Smooth muscle cell (in vitro differentiated cells): Measurements from ENCODE around the gene TKFC. TPM values are rescaled to one million over a fixed set of nuclear protein-coding genes. Genes with fewer than 3 reads are reported as not detected.

Experiments used
- DNase-seq: peaks from one replicate; lab custom pipeline; 2025; ENCODE audit not compliant: unreplicated experiment; lab: John Stamatoyannopoulos, UW
- H2AFZ ChIP-seq: fragments of 200-600 bp; sonication (generic); 2 replicates; pipeline ENCODE4 v1.6.0; 2016; ENCODE audit warnings: antibody characterized with exemption, low read depth, mild to moderate bottlenecking
- H3F3A ChIP-seq: fragments of 200-600 bp; sonication (generic); 2 replicates; pipeline ENCODE4 v1.6.0; 2017; ENCODE audit warnings: antibody characterized with exemption, low read depth
- H3K27ac ChIP-seq: fragments of 200-600 bp; sonication (generic); 2 replicates; pipeline ENCODE4 v1.5.1; 2016; ENCODE audit warnings: low read depth, mild to moderate bottlenecking
- H3K27me3 ChIP-seq: fragments of 200-600 bp; sonication (generic); 2 replicates; pipeline ENCODE4 v1.6.1; 2016; ENCODE audit warnings: low read depth, mild to moderate bottlenecking
- H3K36me3 ChIP-seq: fragments of 200-600 bp; sonication (generic); 2 replicates; pipeline ENCODE4 v1.5.1; 2016; ENCODE audit warnings: low read depth
- H3K4me1 ChIP-seq: fragments of 200-600 bp; sonication (generic); 2 replicates; pipeline ENCODE4 v1.5.1; 2016; ENCODE audit warnings: low read depth
- H3K4me2 ChIP-seq: fragments of 200-600 bp; sonication (generic); 2 replicates; pipeline ENCODE4 v1.6.0; 2016; ENCODE audit warnings: mild to moderate bottlenecking
- H3K4me3 ChIP-seq: fragments of 200-600 bp; sonication (generic); 2 replicates; pipeline ENCODE4 v1.5.1; 2016; ENCODE audit warnings: mild to moderate bottlenecking
- H3K79me2 ChIP-seq: fragments of 200-600 bp; sonication (generic); 2 replicates; pipeline ENCODE4 v1.6.0; 2016; ENCODE audit warnings: low read depth, mild to moderate bottlenecking
- H3K9ac ChIP-seq: fragments of 200-600 bp; sonication (generic); 2 replicates; pipeline ENCODE4 v1.6.0; 2016; ENCODE audit warnings: low read depth
- H3K9me3 ChIP-seq: fragments of 200-600 bp; sonication (generic); replicated peaks from 2 replicates; pipeline ENCODE4 v1.5.1; 2016; ENCODE audit warnings: low read depth
- H4K20me1 ChIP-seq: fragments of 200-600 bp; sonication (generic); 2 replicates; pipeline ENCODE4 v1.6.0; 2016; ENCODE audit warnings: low read depth
- WGBS: methylation state at CpG from one replicate; pipeline ENCODE4 v1.1.7; 2016; ENCODE audit warnings: low lambda C conversion rate; 5-methylcytosine and 5-hydroxymethylcytosine counted together
- polyA plus RNA-seq: library from polyadenylated mRNA; unstranded; fragments of >200 nt; fragmentation: Nextera tagmentation; extraction: Ambion mirVana; gene quantifications from 2 replicates; pipeline ENCODE4 v1.2.1, GENCODE V29; 2016
- total RNA-seq: library from RNA; depleted of rRNA; stranded (reverse); fragments of >200 nt; gene quantifications from 2 replicates; pipeline ENCODE4 v1.2.3, GENCODE V29; 2014
- TF ChIP-seq, protein P1 (sequence below): fragments of 200-600 bp; sonication (generic); IDR thresholded peaks from 2 replicates; pipeline ENCODE4 v1.5.1; 2017; ENCODE audit warnings: borderline replicate concordance, mild to moderate bottlenecking, antibody characterized with exemption; ENCODE audit not compliant: insufficient read depth, poor library complexity, severe bottlenecking

TKFC gene
- total and polyA plus RNA-seq, 2 experiments from 2014 or later, result 24.3 to 47.0 TPM

DNA sequence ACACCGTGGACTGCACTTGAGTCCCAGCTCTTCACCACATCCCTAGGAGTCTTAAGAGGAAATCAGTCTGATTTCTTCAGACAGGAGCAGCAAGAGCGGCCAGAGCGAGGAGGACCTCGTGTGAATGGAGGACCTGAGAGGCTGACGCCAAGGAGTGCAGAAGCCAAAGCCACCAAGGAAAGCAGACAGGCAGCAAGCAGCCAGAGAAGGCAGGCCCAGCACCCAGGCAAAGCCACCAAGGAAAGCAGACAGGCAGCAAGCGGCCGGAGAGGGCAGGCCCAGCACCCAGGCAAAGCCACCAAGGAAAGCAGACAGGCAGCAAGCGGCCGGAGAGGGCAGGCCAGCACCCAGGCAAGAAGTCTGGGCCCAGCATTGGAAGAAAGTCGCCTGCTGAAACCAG is 16.9 kb downstream of the TKFC start:
- Histone ChIP-seq H3K36me3 (no peaks in the 10 kb centered on the region), H3K9ac (no peak overlapping the region), H3K4me3 (no peak overlapping the region), H3K27me3 (no peaks in the 10 kb centered on the region), H2AFZ (no peak overlapping the region), H4K20me1 (no peaks in the 10 kb centered on the region), H3F3A (no peaks in the 10 kb centered on the region), H3K4me1 (no peaks in the 10 kb centered on the region), H3K4me2 (no peak overlapping the region), H3K27ac (no peak overlapping the region), H3K79me2 (no peaks in the 10 kb centered on the region), H3K9me3 (no peaks in the 10 kb centered on the region)
- DNase-seq, result no peak
- TF ChIP-seq, protein P1, sequence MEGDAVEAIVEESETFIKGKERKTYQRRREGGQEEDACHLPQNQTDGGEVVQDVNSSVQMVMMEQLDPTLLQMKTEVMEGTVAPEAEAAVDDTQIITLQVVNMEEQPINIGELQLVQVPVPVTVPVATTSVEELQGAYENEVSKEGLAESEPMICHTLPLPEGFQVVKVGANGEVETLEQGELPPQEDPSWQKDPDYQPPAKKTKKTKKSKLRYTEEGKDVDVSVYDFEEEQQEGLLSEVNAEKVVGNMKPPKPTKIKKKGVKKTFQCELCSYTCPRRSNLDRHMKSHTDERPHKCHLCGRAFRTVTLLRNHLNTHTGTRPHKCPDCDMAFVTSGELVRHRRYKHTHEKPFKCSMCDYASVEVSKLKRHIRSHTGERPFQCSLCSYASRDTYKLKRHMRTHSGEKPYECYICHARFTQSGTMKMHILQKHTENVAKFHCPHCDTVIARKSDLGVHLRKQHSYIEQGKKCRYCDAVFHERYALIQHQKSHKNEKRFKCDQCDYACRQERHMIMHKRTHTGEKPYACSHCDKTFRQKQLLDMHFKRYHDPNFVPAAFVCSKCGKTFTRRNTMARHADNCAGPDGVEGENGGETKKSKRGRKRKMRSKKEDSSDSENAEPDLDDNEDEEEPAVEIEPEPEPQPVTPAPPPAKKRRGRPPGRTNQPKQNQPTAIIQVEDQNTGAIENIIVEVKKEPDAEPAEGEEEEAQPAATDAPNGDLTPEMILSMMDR, result no peak
- WGBS, result 97% methylated on average over 10 of the region's 10 CpGs

DNA sequence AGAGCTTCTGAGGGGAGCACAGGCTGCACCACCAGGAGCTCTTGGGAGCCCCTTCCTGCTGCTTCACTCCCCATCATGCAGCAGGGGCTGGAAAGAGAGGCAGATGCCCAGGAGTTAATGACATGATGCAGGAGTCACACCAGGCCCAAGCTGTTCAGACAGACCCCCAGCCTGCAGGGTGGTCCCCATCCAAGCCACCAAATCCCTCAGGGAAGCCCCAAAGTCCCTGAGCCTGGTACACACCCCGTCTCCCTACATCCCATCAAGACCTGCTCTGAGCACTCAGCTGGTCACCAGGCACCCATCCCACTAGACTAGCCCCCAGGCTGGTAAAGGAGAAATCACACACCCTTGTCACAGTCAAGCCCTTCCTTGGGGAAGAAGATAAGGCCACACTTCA is 17.3 kb downstream of the TKFC start:
- no peak overlapping the region for H2AFZ ChIP-seq
- H3K4me1 ChIP-seq, result no peaks in the 10 kb centered on the region
- no peaks in the 10 kb centered on the region for H4K20me1 ChIP-seq
- DNase-seq, result no peak
- 92% methylated on average over 1 of the region's 1 CpG for WGBS
- no peak overlapping the region for H3K27ac ChIP-seq
- H3K9me3 ChIP-seq, result no peaks in the 10 kb centered on the region
- no peaks in the 10 kb centered on the region for H3K36me3 ChIP-seq
- H3K79me2 ChIP-seq, result no peaks in the 10 kb centered on the region
- H3K9ac ChIP-seq, result no peak overlapping the region
- no peaks in the 10 kb centered on the region for H3F3A ChIP-seq
- TF ChIP-seq, protein P1, result no peak
- H3K4me3 ChIP-seq, result no peak overlapping the region
- H3K27me3 ChIP-seq, result no peaks in the 10 kb centered on the region
- H3K4me2 ChIP-seq, result no peak overlapping the region

DNA sequence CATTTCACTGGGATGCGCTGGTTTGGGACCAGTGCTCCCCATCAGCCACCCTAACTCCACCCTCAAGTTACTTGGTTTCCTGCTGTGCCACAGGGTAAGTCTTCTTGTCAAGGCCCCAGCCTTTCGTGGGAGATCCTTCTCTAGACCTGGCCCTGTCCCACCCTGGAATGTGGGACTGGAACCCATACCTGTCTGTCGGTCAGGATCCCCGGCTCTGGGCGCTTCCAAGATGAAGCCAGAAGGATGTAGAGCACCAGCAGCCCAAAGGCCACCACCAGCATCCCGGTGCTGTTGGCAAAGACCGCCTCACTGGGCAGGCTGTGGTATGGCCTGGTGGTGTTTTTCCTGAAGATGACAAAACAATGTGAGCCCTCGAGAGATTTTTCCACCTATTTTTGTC is 17.8 kb downstream of the TKFC start:
- TF ChIP-seq, protein P1, result no peak
- DNase-seq, result no peak
- 95% methylated on average over 8 of the region's 8 CpGs for WGBS
- Histone ChIP-seq H3K36me3 (no peaks in the 10 kb centered on the region), H3K9me3 (no peaks in the 10 kb centered on the region), H3F3A (no peaks in the 10 kb centered on the region), H3K27me3 (no peaks in the 10 kb centered on the region), H4K20me1 (no peaks in the 10 kb centered on the region), H3K4me2 (no peak overlapping the region), H3K9ac (no peak overlapping the region), H3K4me1 (no peaks in the 10 kb centered on the region), H2AFZ (no peak overlapping the region), H3K27ac (no peak overlapping the region), H3K79me2 (no peaks in the 10 kb centered on the region), H3K4me3 (no peak overlapping the region)

DNA sequence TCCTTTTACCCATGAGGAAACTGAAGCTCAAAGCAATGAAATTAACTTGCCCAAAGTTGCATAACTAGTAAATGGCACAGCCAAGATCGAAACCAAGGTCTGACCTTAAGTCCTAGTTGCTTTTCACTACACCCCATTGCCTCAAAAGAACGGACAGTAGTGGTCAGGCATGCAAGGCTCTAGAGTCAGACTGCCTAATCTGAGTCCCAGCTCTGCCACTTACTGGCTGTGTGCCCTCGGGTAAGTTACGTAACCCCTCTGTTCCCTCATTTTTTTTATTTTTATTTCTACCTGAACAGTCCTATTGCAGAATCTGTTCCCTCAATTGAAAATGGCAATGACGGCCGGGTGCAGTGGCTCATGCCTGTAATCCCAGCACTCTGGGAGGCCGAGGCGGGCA is 19.0 kb downstream of the TKFC start:
- H3K27ac ChIP-seq, result no peak overlapping the region
- no peaks in the 10 kb centered on the region for H3K36me3 ChIP-seq
- no peaks in the 10 kb centered on the region for H3K79me2 ChIP-seq
- WGBS, result 86% methylated on average over 8 of the region's 8 CpGs
- H3K27me3 ChIP-seq, result no peaks in the 10 kb centered on the region
- no peaks in the 10 kb centered on the region for H3K9me3 ChIP-seq
- no peak overlapping the region for H3K4me2 ChIP-seq
- no peak overlapping the region for H3K4me3 ChIP-seq
- DNase-seq, result no peak
- H3K4me1 ChIP-seq, result no peaks in the 10 kb centered on the region
- H2AFZ ChIP-seq, result no peak overlapping the region
- H3F3A ChIP-seq, result no peaks in the 10 kb centered on the region
- H4K20me1 ChIP-seq, result no peaks in the 10 kb centered on the region
- TF ChIP-seq, protein P1, result no peak
- no peak overlapping the region for H3K9ac ChIP-seq
